D341Med (cell line): ENCODE results near the gene PROX2.

Source experiments
- DNase-seq: peaks from one replicate; pipeline ENCODE4 v3.0.0; 2012; ENCODE audit warnings: low spot score

The PROX2 gene

GRCh38 chr14:74843653-74844052, 32.3 kb downstream of the PROX2 start:
- DNase-seq = no peak

- DNase-seq = no peak
Measured at GRCh38 chr14:74841230-74842207, 34.4 kb downstream of the PROX2 start.

- DNase-seq = no peak
Measured at GRCh38 chr14:74840603-74841030, 35.3 kb downstream of the PROX2 start.

- DNase-seq = no peak
Measured at GRCh38 chr14:74838166-74838565, 37.8 kb downstream of the PROX2 start.

GRCh38 chr14:74836251-74836960, 39.5 kb downstream of the PROX2 start:
- no peak for DNase-seq

- no peak for DNase-seq
Measured at GRCh38 chr14:74835645-74836250, 40.2 kb downstream of the PROX2 start.

GRCh38 chr14:74834692-74835392, 41.1 kb downstream of the PROX2 start:
- no peak for DNase-seq

GRCh38 chr14:74832849-74833248, 43.1 kb downstream of the PROX2 start:
- no peak for DNase-seq

DNA sequence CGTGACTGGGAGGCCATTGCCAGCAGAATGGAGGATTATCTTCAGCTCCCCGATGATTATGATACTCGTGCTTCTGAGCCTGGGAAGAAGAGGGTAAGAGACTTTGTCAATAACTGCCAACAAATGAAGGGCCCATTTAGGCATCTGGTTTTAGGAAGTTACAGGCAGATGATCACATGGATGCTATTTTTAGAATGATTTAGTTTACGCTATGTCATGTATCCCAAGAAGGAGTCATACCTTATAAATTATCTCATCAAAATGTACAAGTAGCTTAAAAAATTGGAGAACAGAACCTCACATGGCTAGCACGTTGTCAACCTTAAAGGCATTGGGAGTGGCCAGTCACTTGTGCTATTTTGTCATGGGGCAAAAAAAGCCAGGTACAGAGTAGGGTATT, 46.7 kb downstream of the PROX2 start:
- DNase-seq = no peak

- no peak for DNase-seq
Measured at GRCh38 chr14:74826574-74826973, 49.4 kb downstream of the PROX2 start.
